ENCODE measurements around the gene LTBP1.

Gene LTBP1

GRCh38 chr2:33321876-33322483 is 375.2 kb downstream of the LTBP1 start:
- DNase-seq = no peak

GRCh38 chr2:33322612-33323011 is 375.9 kb downstream of the LTBP1 start:
- no peak for DNase-seq

GRCh38 chr2:33323957-33324356 is 377.2 kb downstream of the LTBP1 start:
- DNase-seq = no peak

GRCh38 chr2:33326100-33326499 is 379.3 kb downstream of the LTBP1 start:
- no peak for DNase-seq

GRCh38 chr2:33333433-33333832 is 386.7 kb downstream of the LTBP1 start:
- DNase-seq = no peak

GRCh38 chr2:33334083-33334482 is 387.3 kb downstream of the LTBP1 start:
- no peak for DNase-seq

GRCh38 chr2:33335516-33335915 is 388.8 kb downstream of the LTBP1 start:
- DNase-seq = no peak

- DNase-seq = no peak
These were observed 389.4 kb downstream of the LTBP1 start for GRCh38 chr2:33336036-33336625.

GRCh38 chr2:33337385-33337960 is 390.7 kb downstream of the LTBP1 start:
- DNase-seq = no peak

GRCh38 chr2:33337981-33338380 is 391.2 kb downstream of the LTBP1 start:
- DNase-seq = no peak

GRCh38 chr2:33339269-33339668 is 392.5 kb downstream of the LTBP1 start:
- no peak for DNase-seq

GRCh38 chr2:33340280-33340679 is 393.5 kb downstream of the LTBP1 start:
- no peak for DNase-seq

GRCh38 chr2:33342171-33342570 is 395.4 kb downstream of the LTBP1 start:
- DNase-seq = no peak

- no peak for DNase-seq
These were observed 396.0 kb downstream of the LTBP1 start for GRCh38 chr2:33342705-33343104.

GRCh38 chr2:33343387-33343895 is 396.7 kb downstream of the LTBP1 start:
- DNase-seq = no peak

GRCh38 chr2:33344230-33344629 is 397.5 kb downstream of the LTBP1 start:
- DNase-seq = no peak

- no peak for DNase-seq
These were observed 401.1 kb downstream of the LTBP1 start for GRCh38 chr2:33347856-33348255.

- no peak for DNase-seq
These were observed 403.9 kb downstream of the LTBP1 start for GRCh38 chr2:33350632-33351031.

- DNase-seq = no peak
These were observed 405.0 kb downstream of the LTBP1 start for GRCh38 chr2:33351781-33352180.

- DNase-seq = no peak
These were observed 408.2 kb downstream of the LTBP1 start for GRCh38 chr2:33354981-33355380.

GRCh38 chr2:33358878-33359277 is 412.1 kb downstream of the LTBP1 start:
- no peak for DNase-seq

GRCh38 chr2:33363325-33364298 is 416.9 kb downstream of the LTBP1 start:
- DNase-seq = no peak

- no peak for DNase-seq
These were observed 418.7 kb downstream of the LTBP1 start for GRCh38 chr2:33365264-33365970.

All from SIG-M5 (cell line).